GM21825 (cell line): ENCODE measurements around the gene SPRED1.

Experiments
- ATAC-seq: cut with Tn5 transposase; IDR thresholded peaks from one replicate; pipeline ENCODE4 v1.9.1; 2021; ENCODE audit warnings: mild to moderate bottlenecking, moderate library complexity; ENCODE audit not compliant: unreplicated experiment

Gene SPRED1

DNA sequence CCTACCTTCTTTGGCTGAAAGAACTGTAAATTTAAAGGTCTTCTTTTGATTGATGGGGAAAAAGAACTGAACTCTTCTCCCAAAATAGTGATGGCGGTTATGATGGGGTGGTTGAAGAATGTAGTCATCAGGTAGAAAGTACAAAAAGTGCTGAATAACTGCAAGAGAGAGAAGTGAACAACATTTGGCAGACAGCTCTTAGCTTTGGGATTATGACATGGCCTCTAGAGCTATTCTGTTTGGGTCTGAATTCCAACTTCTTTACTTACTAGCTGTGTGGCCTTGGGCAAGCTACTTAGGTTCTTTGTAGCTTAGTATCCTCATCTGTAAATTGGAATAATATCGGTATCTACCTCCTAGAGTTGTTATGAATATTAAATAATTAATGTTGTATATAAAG is 91.7 kb downstream of the SPRED1 start:
- ATAC-seq = no peak

DNA sequence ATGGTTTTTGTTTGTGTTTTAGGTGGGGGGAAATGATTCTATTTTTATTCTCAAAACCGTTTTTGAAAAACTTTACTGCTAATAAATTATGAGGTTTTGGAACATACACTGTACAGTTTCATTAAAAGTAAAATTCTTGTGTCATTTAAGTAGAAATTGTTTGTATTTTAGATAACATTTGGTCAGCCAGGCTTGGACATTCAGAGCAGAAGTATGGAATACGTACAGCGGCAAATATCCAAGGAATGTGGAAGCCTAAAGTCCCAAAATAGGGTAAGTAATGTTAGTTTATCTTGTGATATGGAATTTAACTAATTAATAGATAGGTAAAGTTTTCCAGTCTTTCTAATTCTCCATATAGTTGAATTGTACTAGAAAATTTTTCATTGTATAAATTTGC is 96.6 kb downstream of the SPRED1 start:
- ATAC-seq = no peak

DNA sequence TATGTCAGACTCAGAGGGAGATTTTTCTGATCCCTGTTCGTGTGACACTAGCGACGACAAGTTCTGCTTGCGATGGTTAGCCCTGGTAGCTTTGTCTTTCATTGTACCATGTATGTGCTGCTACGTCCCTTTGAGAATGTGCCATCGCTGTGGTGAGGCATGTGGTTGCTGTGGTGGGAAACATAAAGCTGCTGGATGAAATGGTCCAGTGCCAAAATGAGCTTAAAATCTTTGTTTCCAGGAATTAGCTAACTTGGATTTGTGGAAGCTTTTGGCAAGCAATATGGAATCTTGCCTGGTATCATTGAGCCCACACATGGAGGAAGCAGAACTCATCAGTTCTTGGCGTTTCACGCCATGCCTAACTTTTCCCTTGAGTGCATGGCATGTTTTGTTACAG is 98.8 kb downstream of the SPRED1 start:
- no peak for ATAC-seq

DNA sequence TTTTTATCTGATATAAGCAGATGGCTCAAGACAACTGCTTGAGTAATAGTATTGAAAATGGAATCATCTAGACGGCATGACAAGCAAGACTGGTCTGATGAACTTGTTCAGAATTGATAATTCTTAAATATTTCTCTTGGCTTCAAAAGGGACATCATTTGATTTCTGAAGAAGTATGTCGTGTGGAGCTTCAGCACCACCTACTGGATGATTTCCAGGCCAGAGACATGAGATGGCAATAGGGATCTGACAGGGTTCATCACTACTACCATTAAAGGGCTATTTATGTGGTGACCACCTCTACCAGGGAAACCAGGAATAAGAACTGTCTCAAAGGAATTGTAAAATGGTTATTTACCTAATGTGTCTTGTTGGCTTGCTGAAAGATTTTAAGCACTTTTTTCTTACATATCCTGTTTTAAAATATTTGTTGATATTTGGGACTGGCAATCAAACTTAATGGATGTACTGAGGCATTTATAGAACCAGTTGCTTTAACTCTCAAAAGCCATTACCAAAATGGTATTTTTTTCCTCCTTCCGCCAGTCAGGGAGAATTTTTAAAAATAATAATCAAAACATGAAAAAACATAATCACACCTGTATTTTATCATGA is 101.8 kb downstream of the SPRED1 start:
- ATAC-seq = no peak

DNA sequence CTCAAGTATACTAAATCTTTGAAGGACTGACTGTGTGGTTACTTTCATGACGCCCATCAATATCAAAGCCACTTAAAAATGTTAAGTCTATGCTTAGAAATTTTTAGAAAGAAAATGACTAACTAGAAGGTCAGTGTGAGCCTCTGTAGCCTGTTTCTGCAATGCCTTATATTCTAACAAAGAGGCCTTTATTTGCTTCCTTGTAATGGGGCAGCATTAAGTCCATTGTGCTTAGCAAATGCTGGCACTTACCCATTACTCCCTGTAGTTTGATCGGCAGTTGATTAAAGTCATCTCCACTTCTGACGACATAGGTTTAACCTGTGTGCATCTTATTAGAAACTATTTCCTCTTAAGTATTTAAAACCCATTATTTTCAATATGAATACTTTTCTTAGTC is 109.7 kb downstream of the SPRED1 start:
- ATAC-seq = no peak

DNA sequence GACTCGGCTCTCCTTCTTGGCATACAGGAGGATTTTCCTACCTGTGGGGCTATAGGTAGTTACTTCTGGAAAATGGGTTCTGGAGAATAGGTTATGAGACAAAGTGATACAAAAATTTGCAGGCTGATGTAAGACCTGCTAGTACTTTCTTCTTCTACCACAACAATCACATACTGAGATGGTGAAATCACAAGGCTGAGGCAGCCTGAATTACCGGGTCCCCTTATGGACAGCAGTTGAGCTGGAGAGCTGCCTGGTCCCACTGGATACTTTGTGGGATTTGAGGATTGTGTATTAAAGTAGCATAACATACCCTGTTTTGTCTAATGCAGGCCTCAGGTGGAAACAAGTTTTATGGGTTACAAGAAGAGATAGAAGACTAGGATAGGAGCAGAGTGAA is 114.8 kb downstream of the SPRED1 start:
- no peak for ATAC-seq

DNA sequence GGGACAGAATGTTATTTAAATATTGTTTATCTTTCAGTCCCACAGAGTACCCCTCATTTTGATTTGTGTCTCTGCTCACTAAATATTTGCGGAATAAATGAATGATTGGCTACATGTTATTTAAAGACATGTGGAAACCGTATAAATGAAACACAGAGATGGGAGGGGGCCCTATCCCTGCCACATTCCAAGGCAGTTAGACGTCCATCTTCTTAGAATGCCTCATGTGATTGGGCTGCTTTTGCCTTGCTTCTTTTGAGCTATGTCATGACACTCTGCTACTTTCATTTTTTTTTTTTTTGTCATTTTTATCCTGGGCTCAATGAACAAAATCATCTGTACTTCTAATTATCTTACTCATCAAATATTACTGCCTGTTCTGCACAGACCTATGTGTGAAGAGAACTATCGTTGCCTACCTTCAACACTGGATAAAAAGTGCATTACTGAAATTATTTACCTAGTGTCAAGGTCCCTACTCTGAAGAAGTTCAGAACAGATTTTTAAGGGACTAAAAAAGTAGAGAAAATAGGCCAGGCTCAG is 117.4 kb downstream of the SPRED1 start:
- ATAC-seq = no peak

DNA sequence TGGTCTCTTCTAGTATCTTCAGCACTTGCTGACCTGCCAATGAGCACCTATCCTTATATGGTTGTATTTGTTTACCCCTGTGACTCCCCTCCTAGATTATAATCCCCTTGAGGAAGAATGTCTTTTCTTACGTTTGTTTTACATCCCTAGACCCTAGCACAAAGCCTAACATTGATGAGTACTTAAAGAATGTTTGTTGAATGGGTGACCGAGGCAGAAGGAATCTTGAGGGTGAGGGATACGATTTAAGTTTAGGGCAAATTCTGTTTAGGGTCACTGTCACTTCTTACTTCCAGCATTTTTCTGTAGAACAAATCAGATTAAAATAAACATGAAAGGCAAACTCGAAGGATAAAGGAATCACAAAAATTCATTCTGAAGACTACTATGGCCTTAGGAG is 120.4 kb downstream of the SPRED1 start:
- no peak for ATAC-seq

DNA sequence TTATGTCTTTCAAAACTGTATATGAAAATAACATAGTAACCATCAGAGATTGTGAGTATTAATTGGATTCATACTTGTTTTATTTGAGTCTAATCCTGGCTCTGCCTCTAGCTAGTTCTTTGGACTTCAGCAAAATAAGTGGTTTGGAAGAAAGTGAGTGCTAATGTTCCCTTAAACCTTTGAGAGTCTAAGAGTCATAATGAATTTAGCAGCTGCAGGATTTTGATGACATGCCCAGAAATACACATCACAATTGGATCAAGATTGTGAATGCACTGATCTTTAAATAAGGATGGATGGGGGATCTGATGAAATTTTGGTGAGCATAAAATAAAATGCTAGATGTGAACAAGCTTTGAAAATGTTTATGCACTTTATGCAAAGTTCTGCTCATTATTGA is 121.4 kb downstream of the SPRED1 start:
- no peak for ATAC-seq

DNA sequence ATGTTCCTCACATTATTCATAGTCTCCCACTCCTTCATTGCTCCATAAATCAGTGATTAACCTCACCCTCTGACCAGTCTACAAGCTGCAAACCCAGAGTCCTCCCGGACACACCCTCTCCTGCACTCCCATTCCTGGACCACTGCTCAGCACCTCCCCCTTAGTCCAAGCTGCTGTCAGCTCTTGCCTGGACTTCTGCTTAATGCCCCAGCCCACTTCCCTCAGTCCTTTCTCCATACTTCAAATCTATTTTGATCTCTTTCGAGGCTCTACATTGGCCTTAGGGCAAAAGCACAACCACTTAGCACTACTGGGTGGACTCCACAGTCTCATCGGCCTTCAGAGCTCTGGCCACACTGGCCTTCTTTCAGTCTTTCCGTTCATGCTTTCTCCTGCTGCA is 121.9 kb downstream of the SPRED1 start:
- ATAC-seq = no peak

DNA sequence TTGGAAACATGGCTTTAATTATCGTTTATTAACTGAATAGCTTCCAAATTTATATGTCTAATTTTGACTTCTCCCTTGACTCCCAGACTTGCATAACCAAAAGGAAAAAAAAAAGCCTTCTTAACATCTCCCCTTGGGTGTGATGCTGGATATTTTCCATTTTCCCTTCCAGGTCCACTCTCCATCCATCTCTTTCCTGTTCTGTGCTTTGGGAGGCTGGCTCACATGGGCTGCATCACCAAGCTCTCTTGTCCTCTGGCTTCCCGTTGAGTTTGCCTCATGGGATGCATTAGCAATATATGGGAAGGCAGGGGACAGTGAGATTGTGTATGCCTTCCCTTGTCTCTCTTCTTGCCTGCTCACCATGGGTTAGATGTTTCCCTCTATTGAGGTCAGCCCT is 123.4 kb downstream of the SPRED1 start:
- ATAC-seq = no peak

DNA sequence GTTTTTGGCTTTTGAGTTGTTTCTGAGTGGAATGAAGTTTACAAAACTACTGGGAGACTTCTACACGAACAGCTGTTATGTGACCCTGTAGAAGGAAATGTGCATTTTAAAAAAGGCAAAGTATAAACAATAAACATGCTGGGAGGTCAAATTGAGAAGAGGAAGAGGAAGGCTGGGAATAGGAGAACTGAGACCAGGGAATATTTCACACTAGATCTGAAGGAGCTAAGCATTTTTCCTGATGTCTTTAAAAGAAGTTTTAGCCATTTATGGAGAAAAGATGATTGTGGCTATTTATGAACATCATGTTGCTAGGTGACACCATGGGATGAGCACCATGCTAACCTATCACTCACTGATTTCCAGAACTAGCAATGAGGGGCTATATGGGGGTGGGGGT is 125.0 kb downstream of the SPRED1 start:
- no peak for ATAC-seq

DNA sequence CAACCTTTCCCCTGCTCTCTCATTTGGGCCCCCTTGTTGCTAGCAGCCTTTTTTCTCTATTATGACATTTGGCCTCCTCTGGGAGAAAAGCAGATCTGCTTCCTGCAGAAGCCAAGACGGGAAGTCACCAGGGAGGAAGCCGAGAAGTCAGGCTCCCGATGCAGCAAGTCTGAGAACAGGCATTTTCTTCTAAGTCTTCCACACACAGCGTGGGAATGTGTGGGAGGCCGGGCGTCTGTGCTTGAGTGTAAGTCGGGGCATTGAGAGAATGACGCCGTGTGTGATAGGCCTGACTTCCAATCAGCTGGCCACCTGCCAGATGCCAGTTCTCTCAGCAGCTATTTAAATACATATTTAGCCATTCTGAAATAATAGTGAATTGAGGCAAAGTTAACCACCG is 125.5 kb downstream of the SPRED1 start:
- ATAC-seq = no peak

DNA sequence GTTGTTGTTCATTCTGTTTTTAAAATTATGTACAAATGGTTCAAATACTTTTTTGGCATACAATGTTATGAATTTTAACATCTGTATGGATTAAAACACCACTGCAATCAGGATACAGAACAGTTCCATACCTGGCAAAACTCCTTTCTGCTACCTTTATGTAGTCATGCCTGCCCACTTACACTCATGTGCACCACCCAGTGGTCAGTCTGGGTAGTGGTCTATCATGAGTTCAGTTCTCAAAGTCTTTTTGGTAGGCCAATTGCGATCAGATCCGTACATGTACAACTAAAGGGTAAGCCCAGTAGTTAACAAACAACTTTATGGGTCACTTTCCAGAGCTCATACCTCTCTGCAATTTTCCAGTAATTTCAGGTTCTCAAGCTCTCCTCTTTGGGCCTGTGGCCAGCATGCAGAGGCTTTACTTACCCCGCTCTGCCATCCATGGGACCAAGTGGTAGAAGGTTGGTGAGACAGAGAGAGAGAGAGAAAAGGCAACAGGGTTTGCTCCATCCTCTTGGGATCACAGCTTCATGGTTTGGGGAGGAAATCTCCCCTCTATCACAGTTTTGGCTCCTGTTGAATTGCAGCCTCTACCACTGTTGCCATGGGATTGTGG is 137.4 kb downstream of the SPRED1 start:
- ATAC-seq = peak; percentile 83

DNA sequence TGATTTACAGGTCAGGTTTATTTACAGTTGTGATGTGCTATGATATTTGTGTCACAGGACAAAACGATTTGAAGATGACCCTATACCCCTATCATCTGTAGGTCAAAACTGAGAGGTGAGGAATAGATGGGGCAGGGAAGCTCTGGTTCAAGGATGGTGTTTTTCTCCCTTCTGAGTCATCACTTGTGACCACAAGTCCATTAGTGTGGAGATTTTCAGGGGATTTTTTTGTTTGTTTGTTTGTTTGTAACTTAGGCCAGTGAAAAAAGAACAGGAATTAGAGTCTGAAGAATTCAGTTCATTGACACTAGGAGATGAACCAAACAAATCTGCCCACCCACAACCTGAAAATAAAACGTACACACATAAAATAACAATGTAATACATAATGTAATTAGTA is 138.6 kb downstream of the SPRED1 start:
- no peak for ATAC-seq

DNA sequence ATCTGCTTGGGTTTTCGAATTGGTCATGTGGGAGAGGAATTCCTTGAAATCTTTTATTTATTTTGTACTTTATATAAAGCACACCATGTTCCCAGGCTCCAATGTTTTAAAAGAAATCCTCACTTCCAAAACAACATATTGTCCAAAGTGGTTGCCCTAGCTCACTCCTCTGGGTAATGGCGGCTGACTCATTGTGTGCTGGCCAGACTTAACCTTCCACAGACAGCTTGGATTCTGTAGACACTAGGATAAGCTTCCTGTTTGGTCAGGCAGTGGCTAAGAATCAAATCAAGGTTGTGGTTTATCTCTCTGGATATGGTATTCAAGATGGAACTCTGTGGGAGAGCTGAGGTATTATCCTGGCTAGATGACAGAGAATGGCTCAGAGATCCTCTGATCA is 145.5 kb downstream of the SPRED1 start:
- ATAC-seq = no peak

DNA sequence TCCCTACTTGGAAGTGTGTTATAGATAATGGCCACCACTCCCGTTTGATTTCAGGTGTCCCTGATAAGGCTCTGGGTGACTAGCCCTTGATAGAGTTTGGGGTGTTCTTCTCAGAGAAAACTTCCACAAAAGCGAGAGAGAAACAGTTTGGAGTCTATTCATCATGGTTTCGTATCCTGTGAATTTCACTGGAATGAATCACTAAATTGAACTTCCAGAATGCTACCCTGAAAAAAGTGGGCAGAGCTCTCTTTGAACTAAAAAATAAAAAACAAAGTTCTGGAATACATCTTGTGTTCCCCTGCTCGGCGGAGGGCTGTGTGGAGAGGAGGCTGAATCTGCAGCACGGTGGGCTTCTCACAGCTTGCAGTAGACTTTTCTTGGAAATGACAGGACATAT is 148.5 kb downstream of the SPRED1 start:
- ATAC-seq = no peak

DNA sequence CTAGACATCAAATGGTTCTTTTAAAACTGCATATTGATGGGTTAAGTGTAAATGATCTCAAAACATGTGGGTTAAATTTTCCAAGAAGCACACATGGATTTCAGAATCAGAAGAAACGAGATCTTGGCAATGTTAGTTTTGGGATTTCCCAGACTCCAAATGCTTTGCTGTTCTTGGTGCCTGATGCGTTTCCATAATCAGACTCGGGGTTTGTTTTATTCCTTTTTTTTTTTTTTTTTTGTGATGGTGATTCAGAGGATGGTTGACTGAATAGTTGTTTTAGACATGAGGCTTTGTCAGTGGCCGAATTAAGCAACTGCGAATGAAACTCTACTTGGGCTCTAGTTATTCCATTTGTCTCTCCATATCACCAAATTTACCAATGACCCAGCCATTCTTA is 149.1 kb downstream of the SPRED1 start:
- ATAC-seq = no peak

DNA sequence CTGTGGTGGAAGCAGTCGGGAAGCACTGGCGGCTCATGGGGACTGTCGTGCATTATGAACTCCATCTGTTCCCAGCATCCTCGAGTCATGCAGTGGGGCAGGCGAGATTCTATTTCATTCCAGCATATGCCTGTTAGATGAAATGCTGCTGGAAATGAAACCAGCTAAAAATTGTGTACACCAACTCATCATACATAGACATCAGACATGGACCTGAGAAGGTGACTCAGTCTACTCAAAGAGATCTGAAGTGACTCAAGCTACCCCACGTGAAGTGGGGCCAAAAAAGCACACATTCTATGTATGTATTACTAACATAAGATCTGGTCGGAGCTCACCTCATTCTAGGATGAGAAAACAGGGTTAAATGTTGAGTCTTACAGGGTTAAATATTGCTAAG is 153.8 kb downstream of the SPRED1 start:
- ATAC-seq = no peak
